NCI-H1048 (cell line): ENCODE data around the gene PCNX2.

Experiments
- DNase-seq: peaks from one replicate; lab custom pipeline; 2025; lab: John Stamatoyannopoulos, UW

Gene PCNX2

DNA sequence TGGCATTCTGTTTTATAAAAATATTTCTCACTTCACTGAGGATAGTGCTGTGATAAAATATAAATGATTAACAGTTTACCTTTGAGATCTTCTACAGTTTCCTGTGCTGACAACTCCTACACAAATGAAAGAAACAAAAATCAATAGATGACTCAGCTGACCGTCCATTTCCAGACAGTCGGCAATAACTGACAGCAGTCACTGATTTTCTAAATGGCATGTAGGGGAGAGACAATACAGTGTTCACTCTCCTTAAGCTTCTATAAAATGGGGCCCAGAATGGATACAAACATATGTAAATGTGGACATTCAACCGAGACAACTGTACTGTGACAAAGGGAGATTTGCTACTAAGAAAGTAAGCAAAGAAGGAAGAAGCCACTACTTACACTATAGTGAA lies 34.3 kb downstream of the PCNX2 start:
- DNase-seq, result no peak

DNA sequence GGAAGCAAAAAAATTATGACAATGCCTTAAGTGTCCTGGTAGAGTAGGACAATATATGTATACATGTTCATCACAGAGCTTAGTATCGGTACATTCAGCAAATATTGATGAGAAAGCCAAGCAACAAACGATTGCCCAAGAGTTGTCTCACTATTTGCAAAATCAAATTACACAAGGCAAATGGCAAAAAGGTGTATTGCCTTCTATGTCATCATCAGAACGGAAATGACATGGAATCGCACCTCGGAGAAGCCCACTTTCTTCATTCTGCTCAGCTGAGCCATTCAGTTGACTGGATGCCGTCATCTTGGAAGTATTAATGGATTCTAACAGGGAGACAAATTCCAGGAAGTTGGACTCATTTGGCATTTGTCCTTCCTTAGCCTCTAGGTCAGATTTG lies 37.7 kb downstream of the PCNX2 start:
- DNase-seq, result no peak

DNA sequence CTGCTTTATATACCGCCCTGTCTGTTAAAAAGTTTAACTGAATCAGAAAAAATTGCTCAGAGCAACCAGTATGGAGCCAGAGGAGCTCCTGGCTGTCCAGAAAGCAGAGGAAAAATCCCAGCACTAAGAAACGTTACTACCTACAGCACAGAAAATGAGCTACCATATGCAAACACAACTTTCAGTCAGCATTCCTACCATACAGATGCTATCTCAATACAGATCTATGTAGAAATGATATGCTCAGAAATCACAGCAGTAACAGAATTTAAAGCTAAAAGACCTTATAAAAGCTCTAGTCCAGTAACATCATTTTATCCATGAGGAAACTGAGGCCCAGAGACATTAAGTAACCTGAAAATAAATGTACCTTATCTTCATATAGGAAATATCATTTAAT lies 38.7 kb downstream of the PCNX2 start:
- DNase-seq, result no peak

DNA sequence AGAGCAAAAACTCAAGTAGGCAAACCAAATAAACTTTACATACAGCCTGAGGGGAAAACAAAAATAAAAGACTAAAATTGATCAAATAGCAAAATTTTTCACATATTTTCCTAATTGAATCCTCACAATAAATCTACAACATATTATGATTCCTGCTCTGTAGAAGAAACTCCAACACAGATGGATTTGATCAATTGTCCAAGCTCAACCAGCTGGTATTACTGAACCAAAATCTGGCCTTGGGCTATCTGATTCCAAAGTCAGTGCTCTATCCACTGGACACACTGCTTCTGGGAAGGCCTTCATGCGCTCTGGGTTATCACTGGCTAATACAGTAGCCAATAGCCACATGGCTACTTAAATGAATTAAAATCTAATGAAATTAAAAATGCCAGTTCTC lies 39.3 kb downstream of the PCNX2 start:
- DNase-seq, result no peak

DNA sequence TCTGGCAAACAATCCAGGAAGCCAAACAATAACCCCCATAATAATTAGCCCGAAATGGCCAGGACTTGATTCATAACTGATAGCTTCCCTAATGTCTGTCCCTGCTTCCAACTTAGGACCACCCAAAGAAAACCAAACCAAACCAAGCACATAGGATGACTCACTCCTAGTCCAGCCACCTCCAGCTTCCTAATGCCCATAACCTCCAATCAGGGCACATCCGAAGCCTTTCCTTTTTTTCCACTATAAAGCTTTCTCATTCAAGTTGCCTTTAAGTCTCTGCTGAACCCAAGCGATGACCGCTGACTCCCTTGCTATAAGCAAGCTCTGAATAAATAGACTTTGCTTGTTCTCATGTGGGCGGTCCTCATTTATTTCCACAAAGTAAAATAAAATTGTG lies 40.4 kb downstream of the PCNX2 start:
- no peak for DNase-seq

DNA sequence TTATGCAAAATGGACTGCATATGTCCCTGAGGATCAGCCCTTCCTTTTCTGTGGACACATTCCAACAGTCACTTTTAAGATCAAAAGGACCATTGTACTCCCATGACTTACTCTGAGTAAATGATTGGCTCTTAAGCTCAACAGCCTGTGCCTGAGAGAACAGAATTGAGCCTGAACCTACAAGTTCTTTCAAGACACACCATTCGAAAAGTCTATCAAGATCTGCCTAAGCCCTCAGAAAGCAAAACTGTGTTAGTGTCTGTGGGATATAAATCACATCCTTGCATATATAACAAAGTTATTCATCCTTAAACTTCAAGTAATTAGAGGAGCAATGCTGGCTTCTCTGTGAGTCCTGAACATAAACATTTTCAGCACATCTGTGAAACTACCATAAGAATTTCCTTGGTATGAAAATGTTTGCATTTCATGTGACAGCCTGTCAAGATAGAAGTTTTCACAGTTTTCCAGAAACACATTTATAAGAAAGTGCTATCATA lies 41.6 kb downstream of the PCNX2 start:
- DNase-seq, result peak; percentile 74

DNA sequence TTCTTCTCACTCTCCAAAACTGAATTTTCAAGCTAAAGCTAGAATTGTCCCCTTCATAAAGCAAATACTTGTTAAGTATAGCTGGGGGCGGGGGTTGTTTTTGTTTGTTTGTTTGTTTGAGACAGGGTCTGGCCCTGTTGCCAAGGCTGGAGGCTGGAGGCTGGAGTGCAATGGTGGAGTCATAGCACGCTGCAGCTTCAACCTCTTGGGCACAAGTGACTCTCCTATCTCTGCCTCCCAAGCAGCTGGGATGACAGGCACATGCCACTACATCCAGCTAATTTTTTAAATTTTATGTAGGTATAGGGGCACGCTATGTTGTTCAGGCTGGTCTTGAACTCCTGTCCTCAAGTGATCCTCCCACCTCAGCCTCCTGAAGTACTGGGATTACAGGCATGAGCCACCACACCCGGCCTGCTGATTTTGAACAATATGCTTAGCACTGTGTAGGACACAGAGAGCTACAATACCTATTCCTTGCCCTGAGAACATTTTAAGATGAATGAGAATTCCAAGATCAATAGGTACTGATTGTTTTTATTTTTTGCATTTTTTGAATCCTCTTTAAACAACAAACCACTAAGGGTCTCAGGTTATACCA lies 42.2 kb downstream of the PCNX2 start:
- DNase-seq, result no peak

DNA sequence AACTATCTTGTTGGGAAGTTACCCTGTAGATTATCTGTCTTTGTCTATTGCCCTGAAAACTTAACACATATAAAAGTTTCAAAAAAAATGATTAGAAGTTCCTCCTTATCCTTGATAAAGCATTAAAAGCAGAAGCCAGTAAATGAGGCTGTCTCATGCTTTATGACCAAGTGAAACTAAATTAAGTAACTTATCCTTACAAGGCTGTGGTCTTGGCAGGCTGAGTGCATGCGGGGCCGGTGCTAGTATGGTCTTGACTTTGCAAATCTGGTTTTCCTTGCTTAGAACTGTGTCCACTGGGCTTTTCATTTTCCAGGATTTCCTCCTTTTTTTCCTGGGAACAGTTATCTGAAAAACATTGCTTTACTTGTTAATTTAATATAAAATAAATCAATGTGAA lies 43.1 kb downstream of the PCNX2 start:
- DNase-seq, result no peak

DNA sequence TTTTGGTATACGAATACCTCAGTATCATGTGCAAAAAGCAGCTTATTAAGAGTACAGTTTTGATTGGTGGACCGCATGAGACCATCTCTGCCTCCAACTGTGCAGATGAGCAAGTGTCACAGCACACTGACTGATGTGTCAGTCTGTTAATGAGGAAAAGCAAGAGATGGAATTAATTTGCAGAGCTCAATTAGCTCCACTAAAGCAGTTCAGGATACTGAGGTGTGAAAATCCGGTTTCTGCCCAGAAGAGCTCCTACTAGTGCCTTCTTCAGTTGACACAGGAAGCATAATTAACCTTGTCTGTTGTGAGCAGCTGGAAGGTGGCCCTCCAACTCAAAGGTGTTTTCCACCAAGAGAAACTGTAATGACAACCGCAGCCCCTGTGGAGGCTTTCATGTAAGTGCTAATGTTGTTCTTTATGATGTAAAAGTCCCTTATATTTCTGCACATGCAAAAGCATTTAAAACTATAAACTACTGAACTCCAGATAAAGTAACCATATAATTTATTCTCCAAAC lies 44.3 kb downstream of the PCNX2 start:
- DNase-seq, result no peak

DNA sequence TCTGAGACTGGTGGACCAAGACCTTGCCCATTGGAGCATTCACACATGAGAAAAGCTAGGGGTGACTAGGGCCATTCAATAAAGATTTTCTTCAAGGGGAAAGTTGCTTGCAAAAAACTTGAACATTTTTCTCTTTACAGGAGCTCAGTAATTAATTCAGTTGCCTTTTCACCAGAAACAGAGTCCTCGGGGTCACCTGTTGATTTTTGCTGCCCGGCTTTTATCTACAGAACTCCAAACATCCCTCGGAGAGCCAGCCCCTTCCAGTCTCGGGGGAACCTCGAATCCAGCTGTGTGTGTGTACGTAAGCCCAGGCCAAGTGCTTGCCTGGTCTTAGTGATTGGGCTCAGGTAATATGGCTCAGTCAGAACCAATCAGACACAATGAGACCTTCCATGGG lies 47.5 kb downstream of the PCNX2 start:
- DNase-seq, result no peak

DNA sequence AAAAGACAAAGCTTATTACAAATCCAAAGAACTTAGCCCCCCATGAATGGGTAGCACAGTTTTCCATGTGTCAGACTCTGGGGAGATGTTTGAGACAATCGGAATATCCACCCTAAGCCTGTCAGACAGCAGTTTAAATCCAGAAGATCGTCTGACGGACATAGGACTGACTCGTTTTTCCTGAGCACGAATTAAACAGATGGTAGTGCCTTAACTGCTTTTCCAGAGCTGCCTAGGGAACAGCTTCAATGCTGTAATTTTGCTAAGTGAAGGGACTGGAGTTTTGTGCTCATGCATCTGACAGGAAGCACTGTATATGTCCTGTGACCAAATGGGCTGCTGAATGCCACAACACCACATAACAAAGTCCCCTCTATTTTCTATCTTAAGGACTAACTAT lies 48.6 kb downstream of the PCNX2 start:
- no peak for DNase-seq

DNA sequence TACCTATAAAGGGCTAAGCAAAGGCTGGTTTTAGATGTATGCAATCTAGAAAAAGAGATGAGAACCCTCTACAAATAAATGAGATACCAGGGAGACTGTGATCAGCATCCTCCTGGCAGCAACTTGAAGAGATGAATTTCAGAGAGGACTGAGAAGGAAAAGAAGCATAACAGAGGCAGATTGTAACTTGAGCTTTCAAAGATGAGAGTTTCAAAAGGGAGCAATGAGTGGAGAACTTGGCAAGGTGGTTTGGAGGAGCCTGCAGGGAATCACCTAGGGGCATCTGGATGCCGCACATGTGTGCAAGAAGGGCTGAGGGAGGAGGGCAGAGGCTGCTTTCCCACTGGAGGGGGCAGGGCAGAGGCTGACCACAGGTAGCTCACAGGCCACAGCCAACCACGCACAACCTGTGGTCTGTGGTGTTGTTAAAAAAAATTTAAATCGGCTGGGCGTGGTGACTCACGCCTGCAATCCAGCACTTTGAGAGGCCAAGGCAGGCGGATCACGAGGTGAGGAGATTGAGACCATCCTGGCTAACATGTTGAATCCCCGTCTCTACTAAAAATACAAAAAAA lies 50.2 kb downstream of the PCNX2 start:
- DNase-seq, result no peak

DNA sequence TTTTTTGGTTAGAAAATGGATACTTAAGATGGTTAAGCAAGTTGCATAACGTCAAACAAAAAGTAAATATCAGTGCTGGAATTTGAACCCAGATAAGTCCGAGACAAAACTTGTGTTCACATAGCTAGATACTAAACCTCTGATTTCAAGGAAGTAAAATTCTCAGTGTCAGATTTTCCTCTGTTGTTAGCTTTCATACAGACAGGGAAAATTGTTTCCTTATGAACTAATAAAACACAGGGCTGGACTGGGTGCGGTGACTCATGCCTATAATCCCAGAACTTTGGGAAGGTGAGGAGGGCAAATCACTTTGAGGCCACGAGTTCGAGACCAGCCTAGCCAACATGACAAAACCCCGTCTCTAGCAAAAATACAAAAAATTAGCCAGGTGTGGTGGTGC lies 51.3 kb downstream of the PCNX2 start:
- DNase-seq, result no peak

DNA sequence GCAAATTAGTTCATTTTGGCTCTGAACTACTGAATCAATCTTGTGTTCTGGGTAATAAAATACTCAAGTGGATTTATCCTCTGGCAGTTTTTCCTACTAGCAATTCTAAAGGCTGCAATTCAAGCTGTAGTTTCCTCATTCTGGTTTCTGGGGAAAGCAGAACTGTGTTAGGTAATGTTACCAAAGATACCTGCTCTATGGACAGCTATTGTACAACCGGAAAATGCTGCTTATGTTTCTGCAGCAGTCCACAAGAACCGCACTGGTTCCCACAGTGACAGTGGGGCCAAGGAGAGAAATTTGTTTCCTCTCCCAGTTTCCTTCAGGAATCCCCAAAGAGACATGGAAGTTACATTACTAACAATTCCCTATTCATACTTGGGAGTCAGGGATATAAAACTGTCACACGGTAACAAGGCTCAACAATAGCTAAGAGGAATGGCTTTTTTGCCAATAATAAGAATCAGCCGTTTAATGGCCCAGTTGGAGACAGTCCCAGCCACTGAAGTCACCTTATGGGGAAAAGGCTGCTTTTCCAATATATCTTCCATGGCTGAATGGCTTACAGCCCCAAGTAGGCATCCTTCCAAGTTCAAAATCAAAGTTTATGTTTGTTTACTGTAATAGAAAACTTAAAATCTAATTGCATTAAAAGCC lies 52.6 kb downstream of the PCNX2 start:
- DNase-seq, result no peak

DNA sequence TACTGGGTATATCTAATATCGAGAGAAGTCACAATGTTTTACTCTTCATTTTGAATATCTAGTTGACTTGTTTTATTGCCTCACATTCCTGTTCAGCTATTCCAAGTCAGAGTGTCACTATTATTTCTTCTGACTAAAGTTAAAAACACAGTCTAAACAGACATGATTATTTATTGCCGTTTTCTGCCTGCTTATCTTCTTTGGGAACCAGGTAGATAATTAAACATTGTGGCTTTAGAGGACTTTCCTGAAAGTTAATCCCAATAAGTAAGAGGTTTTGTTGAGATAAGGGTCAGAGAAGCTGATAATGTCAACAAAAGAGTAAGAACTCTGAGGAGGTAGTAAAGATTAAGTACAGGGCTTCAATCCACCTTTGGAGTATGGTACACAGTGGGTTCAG lies 53.8 kb downstream of the PCNX2 start:
- DNase-seq, result no peak

DNA sequence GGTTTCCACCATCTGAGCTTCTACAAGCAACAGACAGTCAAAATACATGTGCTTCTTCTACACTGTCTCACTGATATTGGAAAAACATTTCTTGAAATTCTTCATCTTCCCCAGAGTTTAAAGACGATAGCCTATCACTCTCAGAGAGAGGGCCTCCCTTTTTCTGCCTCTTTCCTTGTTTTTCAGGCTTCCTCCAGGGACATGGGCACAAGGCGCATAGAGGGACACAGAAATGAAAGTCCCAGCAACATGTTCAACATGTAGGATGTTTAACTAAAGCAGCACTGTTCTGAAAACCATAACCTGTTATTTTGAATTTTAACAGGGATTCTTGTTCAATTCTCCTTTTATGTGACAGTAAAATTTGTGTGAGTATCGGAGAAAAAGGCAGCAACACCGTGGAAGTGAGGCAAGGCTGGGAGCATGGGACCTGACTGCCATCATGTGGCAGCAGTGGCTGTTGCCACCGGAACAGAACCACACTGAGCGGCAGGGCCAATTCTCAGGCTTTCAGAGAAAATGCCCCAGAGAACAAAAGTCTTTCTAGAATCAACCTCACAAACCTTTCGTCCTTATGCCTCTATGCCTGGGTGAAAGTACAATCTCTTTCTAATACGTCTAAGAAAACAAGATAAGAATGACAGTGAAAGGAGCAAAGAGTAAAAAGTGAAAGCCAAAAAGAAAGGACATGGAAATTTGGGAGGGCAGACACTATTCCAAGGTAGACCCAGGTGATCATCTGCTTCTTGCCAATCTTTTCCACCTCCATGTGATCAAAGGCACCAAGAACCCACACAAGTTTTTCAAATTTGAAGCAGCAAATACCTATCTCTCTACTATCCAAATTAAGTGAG lies 54.5 kb downstream of the PCNX2 start:
- DNase-seq, result no peak

DNA sequence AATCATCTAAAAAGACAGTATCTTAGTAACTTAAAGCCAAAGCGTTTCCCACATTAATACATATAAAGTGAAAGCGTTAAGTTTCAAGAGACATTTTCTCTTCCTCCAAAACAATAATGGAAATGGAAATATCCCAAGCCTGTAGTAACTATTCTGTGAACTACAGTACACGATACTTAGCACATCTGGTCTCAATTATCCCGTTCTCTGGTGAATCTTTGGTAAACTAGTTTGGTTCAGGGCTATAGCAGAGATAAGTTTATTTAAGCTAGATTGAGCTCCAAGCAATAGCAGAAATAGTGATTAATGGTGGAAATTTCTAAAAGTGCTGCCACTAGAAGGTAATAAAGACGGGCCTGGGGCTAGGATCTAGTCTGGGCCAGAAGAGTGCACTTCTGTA lies 55.2 kb downstream of the PCNX2 start:
- DNase-seq, result no peak

DNA sequence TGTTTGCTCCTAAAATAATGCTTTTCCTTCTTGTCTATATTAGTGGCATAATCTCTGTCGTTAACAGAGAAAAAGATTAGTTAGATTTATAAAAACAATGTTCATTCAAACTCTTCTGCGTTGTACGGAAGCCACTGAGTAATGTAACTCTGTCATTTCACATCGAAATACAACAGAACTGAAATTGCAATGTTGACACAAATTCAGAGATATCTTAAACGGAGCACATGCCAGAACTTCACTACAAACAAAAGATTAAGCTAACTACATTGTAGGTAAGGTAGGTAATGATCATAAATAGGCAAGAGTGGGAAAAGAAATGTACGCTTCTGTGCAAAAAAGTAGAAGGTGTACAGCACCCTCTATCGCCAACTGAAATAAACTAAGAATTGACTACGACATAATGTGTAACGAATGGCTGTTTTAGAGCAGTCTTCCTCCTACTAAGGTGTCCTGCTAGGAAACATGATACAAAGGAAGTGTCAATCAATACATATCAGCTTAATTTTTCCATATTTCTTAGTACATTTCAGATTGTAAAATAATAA lies 56.6 kb downstream of the PCNX2 start:
- DNase-seq, result no peak

DNA sequence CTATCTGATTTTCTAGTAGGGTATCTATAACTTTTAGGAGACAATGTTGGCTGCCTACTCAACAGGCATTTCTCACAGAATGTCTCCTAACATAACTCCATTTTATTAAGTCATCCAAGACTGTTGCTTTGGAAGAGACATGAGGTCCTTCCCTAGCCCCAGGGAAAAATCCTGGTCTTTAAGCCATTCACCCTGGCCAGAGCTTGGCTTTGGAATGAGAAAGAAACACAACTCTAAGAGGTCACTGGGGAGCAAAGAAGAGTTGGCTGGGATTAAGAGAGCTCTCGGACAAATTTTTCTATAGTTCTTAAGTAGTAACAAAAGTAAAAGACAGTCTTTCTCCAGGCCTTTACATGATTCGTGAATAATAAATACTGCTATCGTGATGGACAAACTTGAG lies 57.9 kb downstream of the PCNX2 start:
- DNase-seq, result no peak

DNA sequence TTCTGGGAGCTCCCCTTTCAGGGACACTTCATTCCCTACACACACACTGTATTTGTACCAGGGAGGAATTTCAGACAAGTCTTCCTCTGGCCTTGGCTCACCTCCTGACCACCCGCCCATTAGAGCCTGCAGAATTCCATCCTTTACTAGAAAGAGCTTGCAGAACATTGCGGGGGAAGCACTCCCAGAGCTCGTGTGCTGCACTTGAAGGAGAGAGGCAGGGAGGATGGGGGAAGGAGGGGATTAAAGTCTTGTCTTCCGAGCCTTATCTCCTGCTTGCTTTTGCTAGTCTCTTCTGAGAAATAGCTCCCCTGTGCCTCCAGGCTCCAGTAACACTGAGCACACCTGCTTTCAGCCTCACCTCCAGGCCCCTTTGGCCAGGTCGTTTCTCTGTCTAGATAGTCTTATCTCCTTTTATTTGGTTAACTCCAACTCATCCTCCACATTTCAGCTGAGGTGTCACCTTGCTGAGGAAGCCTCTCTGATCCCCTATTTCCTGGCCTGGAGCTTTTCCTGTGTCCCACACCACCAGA lies 62.0 kb downstream of the PCNX2 start:
- DNase-seq, result no peak

DNA sequence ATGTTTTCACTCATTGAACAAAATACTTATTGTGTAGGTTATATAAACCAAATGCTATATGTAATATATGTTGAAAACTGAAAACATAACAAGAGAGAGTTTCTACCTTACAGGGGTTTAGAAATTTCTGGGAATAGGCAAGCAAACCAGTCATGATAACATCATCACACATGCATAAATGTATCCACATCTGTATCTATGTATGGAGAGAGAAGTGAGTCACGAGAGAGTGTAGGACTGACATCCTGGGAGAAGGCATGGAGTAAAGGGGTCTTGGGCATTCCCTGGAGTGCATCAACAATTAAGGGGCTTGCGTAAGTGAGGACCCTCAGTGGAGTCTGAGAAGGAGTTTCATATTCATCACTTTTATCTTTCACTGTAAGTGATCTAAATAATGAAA lies 65.5 kb downstream of the PCNX2 start:
- no peak for DNase-seq

DNA sequence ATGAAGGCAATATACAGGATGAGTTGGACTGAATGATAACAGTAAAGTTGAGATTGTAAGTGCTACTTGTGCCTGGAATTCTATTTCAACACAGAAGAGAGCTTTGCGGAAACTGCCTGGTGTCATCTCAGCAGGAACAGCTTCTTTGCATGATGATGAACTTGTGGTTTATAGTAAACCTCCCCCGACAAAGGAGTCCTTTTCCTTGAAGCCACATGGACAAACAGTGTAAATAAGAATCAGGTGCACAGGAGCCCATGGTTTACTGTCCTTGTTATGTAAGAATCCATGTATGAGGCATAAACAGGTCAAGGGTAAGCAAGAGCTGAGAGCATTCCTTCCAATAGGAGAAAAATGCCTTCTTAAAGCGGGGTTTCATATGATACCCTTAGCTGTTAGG lies 66.2 kb downstream of the PCNX2 start:
- DNase-seq, result no peak
